Measurements from ENCODE around the gene CLDN15.

CLDN15 gene

DNA sequence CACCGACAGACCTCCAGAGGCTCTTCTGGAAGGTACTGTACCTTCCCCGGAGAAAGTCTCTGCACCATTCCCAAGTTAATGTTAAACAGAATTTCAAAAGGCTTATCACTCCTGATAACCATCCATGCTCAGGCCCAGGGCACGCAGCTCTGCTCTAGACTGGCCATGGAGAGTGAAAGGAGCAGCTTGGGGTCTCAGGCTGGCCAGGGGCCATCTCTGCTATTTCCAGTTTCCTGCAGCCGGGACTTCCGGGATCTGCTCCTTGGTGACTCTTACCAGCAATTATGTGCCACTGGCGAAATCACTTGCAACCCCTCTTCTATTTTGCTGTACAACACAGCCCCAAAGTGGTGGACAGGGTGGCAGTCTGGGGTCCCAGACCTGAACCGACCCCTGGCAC lies 6.0 kb downstream of the CLDN15 start:
- H3K4me3 ChIP-seq (ENCODE audit: low read length) = no peak overlapping the region
- no peak for DNase-seq (ENCODE audit: low read depth, low spot score)

DNA sequence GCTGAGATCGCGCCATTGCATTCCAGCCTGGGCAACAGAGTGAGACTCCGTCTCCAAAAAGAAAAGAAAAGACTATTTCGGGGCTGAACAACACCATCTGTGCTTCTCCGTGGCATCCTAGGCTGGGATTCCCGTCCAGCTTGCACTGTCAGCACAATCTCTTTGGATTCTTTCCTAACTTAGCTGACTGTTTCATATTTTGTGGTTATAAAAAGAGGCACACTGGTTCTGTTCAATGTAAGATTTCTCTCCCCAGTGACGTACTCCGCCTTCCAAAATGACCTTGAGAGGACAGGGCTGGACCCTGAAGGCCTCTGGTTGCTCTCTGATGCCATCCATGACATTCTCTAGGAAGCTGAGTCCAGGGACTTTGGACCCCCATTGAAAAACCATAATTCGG lies 10.9 kb downstream of the CLDN15 start:
- H3K4me3 ChIP-seq (ENCODE audit: low read length) = no peak overlapping the region
- no peak for DNase-seq (ENCODE audit: low read depth, low spot score)

DNA sequence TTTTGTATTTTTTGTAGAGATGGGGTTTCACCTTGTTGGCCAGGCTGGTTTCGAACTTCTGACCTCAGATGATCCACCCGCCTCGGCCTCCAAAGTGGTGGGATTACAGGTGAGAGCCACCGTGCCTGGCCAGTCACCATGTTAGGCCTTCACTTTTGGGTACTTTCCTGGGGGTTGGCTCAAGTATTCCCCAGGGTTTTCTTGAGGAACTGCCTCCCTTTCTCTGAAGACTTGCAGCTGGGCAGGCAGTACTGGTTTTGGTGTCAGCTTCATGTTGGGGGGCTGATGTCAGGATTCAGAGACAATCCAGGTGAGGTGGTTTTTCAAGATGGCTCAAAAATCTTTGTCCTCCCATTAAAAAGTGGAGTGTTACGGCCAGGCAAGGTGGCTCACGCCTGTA lies 12.0 kb downstream of the CLDN15 start:
- no peak overlapping the region for H3K4me3 ChIP-seq (ENCODE audit: low read length)
- DNase-seq (ENCODE audit: low read depth, low spot score) = no peak

DNA sequence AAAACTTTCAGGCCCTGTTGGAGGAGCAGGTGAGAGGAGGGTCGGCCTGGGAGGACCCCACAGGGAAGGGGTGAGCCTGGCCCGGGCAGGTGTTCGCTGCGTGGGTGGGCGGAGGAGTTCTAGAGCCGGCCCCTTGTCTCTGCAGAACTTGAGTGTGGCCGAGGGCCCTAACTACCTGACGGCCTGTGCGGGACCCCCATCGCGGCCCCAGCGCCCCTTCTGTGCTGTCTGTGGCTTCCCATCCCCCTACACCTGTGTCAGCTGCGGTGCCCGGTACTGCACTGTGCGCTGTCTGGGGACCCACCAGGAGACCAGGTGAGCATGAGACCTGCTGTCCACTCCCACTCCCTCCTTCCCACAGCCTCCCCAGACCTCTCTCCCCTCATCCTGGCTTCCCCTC lies 14.1 kb downstream of the CLDN15 start:
- no peak for DNase-seq (ENCODE audit: low read depth, low spot score)
- H3K4me3 ChIP-seq (ENCODE audit: low read length) = no peak overlapping the region

DNA sequence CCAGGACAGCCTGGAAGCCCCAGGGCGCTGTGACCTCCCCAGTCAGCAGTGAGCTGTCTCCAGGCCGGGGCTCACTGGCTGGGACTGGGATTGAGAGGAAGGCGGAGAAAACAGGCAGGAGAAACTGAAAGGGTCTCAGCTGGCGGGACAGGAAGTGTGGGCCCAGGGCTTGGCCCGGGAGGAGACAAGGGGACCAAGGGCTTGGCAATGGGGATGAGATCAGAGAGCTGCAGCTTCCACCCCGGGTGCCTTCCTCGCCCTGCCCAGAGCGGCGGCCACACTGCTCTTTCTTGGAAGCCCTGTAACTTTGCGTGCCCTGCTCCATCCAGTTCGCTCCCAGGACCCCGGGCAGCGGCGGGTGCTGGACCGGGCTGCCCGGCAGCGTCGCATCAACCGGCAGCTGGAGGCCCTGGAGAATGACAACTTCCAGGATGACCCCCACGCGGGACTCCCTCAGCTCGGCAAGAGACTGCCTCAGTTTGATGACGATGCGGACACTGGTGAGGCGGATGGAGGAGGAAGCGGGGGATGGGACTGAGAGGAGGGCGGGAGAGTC lies 15.2 kb downstream of the CLDN15 start:
- H3K4me3 ChIP-seq (ENCODE audit: low read length) = no peak overlapping the region
- no peak for DNase-seq (ENCODE audit: low read depth, low spot score)

DNA sequence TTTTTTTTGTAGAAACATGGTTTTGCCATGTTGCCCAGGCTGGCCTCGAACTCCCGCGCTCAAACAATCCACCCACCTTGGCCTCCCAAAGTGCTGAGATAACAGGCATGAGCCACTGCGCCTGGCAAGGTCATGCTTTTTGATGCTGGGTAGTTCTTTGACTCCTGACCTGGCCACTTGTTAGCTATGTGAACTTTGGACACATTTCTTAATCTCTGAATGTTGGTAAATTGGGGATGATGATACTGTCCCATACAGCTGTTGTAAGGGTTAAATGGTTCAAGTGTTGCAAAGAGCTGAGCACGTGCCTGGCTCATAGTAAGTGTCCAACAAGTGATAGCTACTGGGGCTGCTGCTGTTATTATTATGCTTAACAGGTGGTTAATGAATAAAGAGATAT lies 17.3 kb downstream of the CLDN15 start:
- DNase-seq (ENCODE audit: low read depth, low spot score) = no peak
- no peak overlapping the region for H3K4me3 ChIP-seq (ENCODE audit: low read length)

DNA sequence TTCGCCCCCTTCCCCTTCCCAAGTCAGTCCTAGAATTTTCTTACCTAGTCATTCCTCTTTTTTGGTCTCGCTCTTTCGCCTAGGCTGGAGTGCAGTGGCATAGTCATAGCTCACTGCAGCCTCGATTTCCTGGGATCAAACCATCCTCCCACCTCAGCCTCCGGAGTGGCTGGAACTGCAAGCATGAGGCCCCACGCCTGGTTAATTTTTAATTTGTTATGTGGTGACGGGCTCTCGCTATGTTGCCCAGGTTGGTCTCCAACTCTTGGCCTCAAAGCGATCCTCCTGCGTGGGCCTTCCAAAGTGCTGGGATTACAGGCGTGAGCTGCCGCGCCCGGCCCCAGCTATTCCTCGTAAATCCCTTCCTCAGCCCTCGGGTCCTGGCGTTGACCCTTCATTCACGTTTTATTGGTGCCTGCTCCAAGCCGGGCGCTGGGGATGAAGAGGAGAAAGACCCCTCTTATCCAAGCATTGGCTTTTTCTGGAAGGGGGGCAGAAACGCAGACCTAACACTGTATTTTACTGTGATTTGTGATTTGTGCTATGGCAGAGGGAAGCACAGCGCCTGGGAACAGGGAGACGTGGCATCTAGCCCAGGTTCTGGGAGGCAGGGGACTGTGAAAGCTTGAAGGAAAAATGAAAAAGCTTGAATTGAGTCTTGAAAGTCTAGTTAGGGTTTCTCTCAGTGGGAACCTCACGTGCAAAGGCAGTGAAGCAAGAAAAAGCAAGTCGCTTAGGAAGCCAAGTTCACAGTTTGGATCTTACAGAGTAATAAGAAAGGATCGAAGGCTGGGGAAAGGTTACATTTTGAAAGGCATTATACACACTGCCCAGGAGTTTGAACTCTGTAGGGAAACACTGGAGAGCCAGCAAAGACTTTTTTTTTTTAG lies 19.1 kb downstream of the CLDN15 start:
- H3K4me3 ChIP-seq (ENCODE audit: low read length) = peak overlapping the region; percentile 94
- no peak for DNase-seq (ENCODE audit: low read depth, low spot score)

DNA sequence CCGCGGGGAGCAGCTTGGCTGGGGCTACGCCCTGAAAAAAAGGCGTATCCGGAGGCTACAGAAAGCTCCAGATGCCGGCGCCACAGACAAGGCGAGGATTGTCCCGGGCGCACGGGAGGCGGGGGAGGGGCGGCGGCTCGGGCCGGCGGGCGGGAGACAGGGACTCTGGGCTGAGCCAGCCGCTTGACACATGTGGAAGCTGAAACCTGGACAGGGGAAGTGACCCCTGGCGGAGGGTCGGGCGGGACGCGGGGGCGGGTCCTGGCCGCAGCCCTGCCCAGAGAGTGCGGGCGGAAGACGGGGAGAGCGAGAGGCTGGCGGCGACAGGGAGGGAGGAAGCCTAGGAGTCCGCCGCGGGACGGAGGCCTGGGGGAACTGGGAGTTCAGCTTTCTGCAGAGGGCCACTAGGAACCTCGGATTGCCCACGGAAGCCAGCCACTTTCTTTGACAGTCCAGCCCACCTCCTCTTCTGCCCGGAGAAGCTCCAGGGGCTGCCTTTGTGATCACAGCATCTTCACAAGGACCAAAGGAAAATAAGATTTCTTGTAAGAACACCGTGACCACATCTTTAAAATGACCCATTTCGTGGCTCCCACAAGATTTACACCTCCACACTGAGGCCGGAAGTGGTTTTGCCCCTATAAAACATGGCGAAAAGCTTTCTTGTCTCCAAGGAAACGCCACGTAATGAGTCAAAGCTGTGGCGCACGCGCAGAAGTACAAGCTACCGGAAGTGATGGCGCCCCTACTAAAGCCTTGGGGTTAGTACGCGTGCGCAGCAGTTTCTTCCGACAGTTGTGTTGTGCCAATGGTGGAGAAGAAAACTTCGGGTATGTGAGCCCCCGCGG lies 20.0 kb downstream of the CLDN15 start, which contains the start of the genes PLOD3 and ZNHIT1:
Gene PLOD3 (minus strand): TSS at position 194 of the 848 bp plus-strand sequence. CDS start 307 bp downstream, outside the sequence.
Gene ZNHIT1 (plus strand): TSS at position 778 of the 848 bp plus-strand sequence. CDS start 31 bp downstream, at position 809.
- peak; percentile 97 for DNase-seq (ENCODE audit: low read depth, low spot score)
- H3K4me3 ChIP-seq (ENCODE audit: low read length) = peak within 1 kb of the TSS; percentile 94

DNA sequence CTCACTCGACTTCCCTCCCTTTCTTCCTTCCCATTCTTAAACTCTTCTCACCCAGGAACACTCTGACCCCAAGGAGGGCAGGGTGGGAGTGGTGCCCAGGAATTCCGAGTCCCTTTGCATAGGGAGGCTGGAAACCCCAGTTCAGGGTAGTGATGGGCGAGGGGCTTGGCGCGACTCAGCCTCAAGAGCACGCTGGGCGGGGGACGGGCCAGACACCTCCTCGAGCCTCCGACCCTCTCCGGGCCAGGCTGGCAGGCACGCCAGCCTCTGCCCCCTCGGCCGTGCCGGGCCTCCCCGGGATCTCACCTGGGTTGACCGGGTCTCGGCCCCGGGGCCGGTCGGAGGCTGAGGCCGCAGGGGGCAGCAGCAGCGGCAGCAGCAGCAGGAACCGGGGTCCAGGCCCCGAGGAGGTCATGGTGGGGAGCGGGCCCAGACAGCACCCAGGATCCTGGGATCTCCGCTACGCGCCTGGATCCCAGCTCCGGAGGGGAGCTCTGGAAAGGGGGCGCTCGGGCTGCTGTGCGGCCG lies 20.7 kb downstream of the CLDN15 start:
- peak overlapping the region; percentile 94 for H3K4me3 ChIP-seq (ENCODE audit: low read length)
- no peak for DNase-seq (ENCODE audit: low read depth, low spot score)

DNA sequence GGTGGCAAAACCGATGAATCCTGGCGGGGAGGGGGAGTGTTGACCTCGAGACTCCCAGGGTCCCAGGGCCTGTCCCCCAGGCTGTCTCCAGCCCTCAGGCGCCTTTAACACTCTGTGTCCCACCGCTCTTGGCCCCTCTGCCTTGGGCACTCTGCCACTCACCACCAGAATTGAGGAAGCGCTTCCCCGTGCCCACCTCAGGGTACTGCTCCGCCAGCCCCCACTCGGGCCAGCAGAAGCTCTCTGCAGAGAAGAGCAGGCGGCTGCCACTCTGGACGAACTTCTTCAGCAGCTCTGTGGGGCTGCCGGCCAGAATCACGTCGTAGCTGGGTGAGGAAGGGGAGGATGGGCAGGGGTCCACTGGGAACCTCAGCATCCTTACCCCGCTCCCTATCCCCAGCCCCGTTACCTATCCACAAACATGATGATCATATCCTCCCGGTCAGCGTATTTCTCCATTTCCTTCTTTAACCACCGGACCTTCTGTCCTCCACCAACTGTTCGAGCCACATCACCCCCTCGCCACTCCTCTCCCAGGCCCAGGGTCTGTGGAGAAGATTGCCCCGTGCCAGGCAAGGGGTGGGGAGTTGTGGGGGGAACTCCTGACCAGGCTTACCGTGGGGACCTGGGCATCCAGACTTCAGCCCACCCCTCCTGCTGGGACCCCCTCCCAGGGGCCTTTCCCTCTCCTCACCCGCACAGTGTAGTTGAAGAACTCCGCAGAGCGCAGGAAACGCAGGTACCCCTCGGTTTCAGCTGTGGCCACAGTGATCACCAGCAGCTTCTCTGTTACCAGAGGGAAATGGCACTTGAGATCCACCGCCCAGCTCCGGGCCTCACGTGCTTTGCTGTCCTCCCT lies 21.4 kb downstream of the CLDN15 start:
- H3K4me3 ChIP-seq (ENCODE audit: low read length) = peak overlapping the region; percentile 94
- no peak for DNase-seq (ENCODE audit: low read depth, low spot score)

DNA sequence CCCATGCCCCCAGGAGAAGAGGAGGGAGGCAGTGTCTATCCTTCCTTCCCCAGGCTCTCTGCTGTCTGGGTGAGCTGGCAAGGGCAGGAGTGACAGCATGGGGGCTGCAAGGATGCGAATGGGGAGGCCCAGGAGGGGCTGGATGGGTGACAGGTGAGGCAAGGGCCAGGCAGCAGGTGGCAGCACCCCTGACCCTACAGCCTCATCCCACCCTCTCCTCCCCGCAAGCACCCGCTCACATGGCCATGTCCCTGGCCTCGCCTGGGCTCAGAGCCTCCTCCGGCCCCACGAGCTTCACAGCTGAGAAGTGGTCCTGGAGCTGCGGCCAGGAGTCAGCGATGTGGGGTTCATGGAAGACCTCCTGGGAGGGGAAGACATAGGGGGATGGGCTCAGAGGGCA lies 25.6 kb downstream of the CLDN15 start:
- H3K4me3 ChIP-seq (ENCODE audit: low read length) = no peak overlapping the region
- DNase-seq (ENCODE audit: low read depth, low spot score) = no peak

DNA sequence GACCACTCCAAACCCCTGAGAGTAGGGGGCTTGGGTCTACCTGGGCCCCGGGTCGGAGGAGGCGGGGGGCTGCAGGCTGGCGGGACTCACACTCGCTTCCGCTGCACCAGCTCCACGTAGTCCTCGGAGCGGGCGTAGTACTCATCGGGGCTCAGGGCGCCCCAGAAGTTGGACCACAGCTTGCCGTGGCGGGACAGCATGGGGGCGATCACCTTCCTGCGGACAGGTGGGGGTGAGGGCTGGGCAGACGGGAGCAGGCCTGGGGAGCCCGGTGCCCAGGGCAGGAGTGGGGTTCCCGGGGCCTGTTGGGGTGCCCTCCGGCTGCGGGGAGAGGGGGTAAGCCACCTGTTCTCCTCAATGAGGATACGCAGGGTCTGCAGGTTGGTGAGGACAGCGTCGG lies 26.1 kb downstream of the CLDN15 start:
- no peak for DNase-seq (ENCODE audit: low read depth, low spot score)

DNA sequence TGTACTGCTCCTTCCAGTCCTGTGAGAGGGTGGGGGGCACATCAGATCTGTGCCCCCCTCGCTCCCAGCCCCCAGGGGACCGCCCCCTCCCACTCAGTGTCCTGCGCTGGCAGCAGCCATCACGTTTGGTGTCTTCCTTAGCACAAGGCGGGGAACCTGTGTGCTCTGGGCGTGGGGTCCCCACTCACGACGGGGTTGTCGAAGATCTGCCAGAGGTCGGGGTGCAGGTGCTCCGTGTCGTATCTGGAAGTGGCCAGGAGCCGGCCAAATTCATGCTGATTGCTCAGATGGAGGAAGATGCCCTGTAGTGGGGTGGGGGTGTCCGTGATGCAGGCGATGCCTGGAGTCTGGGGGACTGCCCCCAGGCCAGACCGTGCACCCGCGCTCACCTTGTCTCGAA lies 27.5 kb downstream of the CLDN15 start:
- H3K4me3 ChIP-seq (ENCODE audit: low read length) = no peak overlapping the region
- no peak for DNase-seq (ENCODE audit: low read depth, low spot score)

More for the DNA sequence above, 26.1 kb downstream of the CLDN15 start:
- no peak overlapping the region for H3K4me3 ChIP-seq (ENCODE audit: low read length)

DNA sequence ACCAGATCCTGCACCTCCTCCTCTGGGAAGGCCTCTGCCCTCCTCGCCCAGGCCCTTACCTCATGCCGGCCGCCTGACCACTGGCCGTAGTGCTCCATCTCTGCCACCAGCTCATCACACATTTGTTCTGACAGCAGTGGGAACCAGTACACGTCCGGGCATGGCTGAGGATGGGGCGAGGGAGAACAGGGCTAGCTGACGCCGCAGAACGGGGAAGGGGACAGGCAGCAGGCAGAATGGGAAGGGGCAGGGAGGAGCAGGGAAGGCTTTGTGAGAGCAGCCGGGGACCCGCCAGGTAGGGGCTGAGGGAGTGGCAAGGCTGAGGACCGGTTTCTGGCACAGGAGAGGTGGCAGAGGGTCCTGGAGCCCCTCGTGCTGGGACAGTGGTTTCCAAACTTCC lies 28.8 kb downstream of the CLDN15 start:
- no peak for DNase-seq (ENCODE audit: low read depth, low spot score)
- H3K4me3 ChIP-seq (ENCODE audit: low read length) = no peak overlapping the region

DNA sequence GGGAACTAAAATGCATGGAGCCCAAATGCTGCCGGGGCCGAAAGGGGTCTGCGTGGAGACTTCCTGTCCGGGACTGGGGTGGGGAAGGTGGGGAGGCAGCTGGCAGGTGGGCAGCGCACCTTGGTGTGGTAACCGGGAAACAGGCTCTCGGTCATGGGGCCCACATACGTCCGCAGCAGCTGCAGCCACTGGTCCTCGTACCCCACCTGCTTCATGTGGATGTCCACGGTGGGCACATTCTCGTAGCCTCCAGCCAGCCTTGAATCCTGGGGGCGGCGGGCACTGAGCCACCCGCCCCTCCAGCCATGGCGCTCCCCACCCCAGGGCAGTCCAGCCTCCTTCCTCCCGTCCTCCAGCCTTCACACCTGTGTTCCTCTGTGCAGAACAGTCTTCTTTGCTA lies 30.1 kb downstream of the CLDN15 start:
- no peak overlapping the region for H3K4me3 ChIP-seq (ENCODE audit: low read length)
- DNase-seq (ENCODE audit: low read depth, low spot score) = no peak

DNA sequence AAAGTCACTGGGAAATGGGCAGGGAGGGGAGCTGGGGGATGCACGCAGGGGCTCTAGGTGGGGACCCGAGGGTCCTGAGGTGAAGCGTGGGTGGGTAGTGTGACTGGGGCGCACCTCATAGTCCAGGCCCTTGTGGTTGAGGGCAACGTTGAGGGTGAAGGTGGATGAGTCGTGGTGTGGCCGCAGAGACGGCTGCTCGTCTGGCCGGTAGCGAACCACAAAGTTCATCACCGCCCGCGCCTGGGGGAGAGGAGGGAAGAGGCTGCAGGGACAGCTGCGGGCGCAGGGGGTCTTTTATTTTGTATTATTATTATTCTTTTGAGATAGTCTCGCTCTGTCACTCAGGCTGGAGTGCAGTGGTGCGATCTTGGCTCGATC lies 30.9 kb downstream of the CLDN15 start:
- DNase-seq (ENCODE audit: low read depth, low spot score) = no peak
- H3K4me3 ChIP-seq (ENCODE audit: low read length) = no peak overlapping the region

DNA sequence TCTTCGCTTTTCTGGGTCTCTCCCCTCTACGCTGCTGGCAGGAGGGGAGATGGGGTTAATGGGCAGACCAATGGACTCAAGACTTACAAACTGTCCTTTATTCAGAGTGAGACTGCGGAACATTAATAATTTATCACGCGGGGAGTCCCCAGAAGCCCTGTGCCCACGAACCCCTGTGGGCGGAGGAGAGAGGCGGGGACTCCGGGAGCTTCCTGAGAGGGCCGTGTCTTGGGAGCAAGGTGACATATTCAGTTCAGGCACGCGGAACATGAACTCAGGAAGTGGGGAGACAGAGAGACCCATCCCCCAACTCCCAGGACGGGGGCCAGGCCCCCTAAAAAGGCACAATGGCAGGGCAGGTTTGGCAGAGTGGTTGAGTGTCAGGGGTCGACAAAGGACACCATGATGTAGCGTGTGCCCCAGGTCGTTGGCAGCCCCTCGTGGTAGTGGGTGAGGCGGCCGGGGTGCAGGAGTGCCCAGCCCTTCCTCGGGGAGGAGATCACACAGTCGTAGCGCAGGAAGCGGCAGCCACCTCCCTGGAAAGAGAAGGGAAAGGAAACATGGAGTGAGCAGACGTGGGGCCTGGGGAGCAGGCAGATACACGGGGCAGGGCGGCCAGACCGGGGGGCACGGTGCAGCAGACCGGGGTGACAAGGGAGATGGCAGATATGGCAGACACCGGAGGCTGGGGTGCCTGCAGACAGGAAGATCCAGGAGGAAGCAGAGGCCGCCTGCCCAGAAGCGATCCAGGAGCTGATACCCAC lies 31.5 kb downstream of the CLDN15 start:
- H3K4me3 ChIP-seq (ENCODE audit: low read length) = no peak overlapping the region
- DNase-seq (ENCODE audit: low read depth, low spot score) = no peak
